ENCODE results near the gene IVNS1ABP. TPM values are rescaled to one million over a fixed set of nuclear protein-coding genes. Genes with fewer than 3 reads are reported as not detected.

IVNS1ABP gene
- total RNA-seq, 1 donor from 2014 or later: 565 TPM

DNA sequence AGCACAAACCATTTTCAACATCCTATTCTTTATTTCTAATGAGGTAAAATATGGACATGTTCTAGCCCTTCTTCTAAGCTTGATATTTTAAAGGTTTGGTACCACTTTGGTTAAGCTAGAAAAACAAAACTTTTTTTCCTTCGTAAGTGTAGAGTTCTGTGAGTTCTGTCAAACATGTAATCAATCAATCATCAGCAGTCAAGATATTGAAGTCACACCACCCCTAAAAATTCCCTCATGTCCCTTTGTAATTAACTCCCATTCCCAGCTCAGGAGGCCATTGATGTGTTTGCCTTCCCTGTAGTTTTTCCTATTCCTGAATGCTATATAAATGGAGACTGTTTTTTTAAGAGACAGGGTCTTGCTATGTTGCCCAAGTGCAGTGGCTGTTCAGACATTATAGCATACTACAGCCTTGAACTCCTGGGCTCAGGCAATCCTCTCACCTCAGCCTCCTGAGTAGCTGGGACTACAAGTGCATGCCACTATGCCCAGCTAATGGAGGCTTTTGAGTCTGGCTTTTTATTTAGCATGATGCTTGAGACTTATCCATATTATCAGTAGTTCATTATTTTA, 23.0 kb downstream of the IVNS1ABP start:
- no peak for DNase-seq (ENCODE audit: low read depth)

DNA sequence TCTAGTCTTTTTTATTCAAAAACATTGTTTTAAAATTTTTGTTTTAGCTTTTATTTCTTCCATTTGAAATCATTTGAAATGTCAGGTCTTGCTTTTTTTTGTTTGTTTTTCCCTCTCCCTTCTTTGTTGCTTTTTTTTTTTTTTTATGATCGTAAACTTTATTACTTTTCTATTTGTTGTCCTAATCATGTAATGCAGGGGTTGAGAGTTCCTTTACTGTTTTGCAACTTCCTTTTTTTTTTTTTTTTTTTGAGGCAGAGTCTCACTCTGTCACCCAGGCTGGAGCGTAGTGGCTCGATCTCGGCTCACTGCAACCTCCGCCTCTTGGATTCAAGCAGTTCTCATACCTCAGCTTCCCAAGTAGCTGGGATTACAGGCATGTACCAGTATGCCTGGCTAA, 24.8 kb downstream of the IVNS1ABP start:
- no peak for DNase-seq (ENCODE audit: low read depth)

DNA sequence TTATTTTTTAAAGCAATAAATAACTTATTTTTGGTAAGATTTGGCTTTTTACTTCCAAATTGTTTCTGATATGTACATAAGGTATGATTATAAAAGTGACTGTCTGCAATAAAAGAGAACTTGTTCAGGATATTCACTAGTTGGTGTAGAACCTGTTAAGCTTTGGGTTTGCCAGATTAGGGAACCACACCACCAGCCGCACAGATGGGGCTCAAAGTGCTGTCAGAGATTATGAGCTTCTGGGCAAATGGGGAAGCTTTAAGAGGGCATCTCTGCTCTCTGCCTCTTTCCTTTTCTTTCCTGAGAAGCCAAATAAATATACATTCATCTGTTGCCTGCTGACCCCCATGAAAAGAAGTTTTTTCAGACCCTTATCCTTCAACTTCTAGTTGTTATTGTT, 25.4 kb downstream of the IVNS1ABP start:
- no peak for DNase-seq (ENCODE audit: low read depth)

DNA sequence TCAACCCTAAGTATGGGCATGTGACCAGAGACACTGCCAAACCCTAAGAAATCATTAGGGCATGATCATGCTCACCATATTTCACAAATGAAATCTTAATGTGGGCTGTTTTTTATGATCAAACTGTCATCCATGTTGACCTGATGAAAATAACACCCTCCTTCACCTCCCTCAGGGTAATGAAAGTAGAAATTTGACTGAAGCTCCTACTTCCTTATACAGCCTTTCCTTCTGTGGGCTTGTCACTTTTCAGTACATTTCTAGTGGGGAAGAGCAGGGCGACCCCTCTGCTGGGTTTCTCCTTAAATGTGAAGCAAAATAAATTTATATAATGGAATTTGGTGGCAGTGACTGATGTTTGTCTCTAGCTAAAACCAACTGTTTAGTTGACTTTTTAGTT, 25.9 kb downstream of the IVNS1ABP start:
- DNase-seq (ENCODE audit: low read depth): no peak

DNA sequence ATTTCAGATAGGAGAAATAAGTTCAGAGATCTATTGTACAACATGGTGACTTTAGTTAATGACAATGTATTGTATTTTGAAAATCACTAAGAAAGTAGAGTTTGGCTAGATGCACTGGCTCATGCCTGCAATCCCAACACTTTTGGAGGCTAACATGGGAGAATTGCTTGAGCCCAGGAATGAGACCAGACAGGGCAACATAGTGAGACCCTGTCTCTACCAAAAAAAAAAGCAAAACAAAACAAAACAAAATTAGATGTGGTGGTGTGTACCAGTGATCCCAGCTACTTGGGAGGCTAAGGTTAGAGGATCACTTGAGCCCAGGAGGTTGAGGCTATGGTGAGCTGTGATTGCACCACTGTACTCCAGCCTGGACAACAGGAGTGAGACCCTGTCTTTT, 27.2 kb downstream of the IVNS1ABP start:
- no peak for DNase-seq (ENCODE audit: low read depth)

DNA sequence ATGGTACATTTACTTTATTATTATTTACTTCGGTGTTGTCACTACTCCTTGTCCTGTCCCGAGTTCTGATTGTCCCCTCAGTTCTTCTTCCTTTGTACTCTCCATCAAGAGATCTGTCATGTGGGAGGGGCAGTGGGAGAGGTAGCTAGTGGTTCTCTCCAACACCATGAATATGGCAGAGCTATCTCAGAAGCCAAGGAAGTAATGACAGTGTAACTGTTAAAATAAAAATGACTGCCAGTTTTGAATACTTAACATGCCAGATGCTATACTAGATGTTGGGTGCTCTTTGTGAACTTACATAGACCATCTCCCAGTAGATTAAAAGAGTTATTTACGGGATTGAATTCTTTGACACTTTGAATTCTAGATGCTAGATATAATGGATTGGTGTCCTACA, 28.6 kb downstream of the IVNS1ABP start:
- no peak for DNase-seq (ENCODE audit: low read depth)

DNA sequence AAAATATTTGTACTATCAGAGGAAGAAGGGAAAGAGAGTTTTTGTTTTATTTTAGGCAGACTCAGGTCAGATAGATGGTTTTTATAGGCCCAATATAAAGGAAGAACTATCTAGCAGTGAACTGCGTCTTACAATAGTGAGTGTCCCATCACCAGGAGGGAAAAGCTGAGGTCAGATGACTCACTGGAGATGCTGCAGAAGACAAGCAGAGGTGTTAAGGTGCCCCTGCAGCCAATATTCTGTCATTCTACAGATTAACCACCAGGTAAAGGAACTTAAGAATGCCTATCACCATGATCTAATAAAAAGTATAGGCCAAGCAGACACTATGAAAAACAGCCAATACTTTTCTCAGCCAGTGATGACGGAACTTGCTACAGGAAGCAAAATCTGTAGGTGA, 29.6 kb downstream of the IVNS1ABP start:
- DNase-seq (ENCODE audit: low read depth): no peak

DNA sequence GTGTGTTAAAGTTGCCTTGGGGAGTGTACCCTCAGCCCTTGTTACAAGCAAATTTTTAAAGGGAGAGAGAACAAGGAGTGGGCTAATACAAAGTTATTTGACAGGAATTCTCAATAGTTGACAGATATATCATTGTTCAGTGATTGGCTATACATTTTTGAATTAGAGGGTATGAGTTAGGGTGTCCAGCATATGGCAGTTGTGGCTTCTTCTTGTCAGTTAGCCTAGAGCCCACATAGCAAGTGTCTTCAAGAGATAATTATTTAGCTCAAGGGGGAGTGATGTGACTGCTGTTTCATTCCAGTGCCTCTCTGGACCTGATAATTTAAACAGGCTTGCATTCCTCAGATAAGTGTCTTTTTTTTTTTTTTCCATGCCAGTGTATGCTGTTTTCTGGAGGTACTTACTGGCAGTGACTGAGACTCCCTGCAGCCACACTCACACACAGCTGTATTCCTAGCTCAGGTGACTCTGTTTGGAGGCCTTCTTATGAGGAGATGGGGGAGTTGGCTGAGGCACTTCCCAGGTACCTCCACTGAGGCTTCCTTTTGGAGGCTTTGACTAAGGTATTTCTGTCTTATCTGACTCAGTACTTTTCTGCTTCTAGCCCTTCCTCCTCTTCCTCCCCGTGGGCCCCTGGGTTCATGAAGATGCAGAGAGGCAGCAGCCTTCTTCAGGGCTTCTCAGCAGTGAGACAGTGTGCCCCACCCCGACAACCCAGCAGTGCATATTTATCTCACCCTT, 32.3 kb downstream of the IVNS1ABP start:
- no peak for DNase-seq (ENCODE audit: low read depth)

DNA sequence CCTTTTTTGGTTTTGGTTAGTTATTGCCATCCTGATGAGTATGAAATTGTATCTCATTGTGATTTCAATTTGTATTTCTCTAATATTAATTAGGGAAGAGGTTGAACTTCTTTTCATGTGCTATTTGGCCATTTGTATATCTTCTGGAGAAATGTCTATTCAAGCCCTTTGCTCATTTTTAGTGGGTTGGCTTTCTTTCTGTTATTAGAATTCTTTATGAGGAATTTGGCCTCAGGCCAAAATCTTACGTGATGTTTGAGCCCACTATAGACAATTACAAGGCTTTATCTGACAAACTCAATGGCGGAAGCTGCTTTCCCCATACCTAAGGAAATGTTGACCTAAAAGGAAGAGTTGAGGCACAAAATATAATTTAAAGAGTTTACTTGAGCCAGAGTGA, 32.9 kb downstream of the IVNS1ABP start:
- DNase-seq (ENCODE audit: low read depth): no peak

DNA sequence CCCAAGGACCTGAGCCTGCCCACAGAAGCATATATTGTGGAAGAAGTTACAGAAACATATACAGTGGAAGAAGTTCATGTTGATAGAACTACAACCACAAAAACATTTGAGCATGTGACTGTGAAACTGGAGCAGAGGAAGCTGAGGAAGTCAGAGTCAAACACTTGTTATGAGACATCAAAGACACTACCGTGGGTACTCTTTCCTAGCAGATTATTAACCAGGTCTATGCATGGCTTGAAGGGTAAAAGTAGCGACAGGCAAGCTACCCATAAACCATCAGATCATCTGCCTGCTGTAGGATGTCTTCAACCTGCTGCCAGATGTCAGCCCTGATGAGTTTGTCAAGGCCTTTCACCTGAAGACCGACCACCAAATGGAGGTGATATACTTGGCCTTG, 35.8 kb downstream of the IVNS1ABP start:
- DNase-seq (ENCODE audit: low read depth): peak; percentile 50

DNA sequence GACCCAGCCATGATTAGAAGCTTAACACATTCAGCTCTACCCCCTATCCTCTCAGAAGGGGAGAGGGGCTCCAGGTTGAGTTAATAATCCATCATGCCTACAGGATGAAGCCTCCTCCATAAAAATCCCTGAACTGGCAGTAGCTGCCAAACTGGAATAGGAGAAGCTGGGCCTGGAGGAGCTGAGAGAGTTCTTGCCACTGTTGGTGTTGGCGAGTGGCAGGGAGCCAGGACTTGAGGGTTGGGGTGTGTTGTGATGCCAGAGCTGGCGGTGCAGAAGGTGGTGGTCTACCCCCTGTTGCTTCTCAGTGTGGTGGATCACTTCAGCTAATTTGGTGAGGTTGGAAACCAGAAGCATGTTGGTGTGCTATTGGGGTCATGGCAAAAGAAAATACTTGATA, 36.5 kb downstream of the IVNS1ABP start:
- DNase-seq (ENCODE audit: low read depth): no peak

DNA sequence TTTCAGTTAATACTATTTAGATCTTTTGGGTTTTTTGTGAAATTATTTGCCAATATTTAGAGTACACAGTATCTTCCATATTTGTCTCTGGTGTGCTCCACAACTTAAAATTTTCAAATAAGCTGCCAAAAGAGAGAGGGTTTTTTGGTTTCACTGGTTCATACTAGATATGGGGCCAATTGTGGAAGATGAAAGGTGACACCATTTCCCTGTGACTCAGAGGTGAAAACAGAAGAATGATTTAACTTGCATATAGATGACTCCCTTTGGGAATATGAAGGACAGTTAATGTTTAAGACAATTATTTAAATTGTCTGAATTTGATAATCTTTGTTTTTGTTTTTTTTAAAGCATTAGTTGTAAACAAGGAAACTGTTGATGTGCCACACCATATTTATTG, 37.5 kb downstream of the IVNS1ABP start:
- peak; percentile 34 for DNase-seq (ENCODE audit: low read depth)

DNA sequence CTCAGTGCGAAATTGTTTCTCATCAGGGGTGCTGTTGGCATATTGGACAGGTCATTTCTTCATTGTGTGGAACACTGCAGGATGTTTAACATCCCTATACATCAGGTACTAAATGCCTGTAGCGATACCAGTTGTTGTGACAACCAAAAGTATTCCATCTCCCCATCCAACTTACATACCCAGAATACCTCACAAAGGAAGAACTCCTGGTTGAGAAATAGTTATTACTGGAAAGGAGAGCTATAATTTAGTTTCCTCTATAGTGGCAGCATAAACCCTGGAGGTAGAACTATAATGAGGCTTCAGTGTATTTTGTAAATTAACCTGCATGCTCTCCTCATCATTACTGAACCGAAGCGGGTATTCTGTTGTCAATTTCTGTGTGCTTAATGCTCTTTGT, 45.1 kb downstream of the IVNS1ABP start:
- DNase-seq (ENCODE audit: low read depth): no peak

DNA sequence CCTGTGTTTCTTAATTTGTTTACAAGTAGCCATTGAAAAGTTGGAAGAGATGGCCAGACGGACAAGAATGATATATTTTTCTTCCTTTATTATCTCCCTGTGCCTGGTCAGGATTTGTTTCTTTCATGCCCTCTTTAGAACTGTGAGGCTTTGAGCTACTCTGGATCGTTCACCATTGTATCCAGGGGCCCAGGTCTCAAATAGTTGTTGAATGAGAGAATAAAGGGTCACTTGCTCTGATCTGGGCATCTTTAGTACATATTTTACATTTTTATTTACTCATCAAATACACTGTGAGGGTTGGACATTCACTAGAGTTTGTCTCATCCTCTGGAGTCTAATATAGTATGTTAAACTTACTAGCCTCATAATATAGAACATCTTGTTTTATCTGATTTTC, 48.7 kb downstream of the IVNS1ABP start:
- DNase-seq (ENCODE audit: low read depth): no peak

DNA sequence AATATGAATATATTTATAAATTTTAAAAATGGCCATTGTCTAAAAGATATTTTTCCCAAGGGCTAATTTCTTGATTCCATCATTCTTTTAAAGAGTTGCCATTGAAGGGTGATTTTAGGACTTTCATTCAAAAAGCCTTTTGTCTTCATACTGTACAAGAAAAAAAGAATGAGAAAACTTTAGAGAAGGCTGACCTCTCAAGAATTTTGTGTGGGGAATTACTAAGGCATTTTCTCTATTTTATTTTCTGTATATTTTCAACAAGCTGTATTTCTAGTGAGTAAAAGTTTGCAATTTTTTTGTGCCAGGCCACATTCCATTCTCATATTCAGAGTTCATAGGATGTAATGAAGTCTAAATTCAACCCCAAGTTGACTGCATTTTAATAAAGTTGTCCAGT, 49.3 kb downstream of the IVNS1ABP start:
- DNase-seq (ENCODE audit: low read depth): no peak

DNA sequence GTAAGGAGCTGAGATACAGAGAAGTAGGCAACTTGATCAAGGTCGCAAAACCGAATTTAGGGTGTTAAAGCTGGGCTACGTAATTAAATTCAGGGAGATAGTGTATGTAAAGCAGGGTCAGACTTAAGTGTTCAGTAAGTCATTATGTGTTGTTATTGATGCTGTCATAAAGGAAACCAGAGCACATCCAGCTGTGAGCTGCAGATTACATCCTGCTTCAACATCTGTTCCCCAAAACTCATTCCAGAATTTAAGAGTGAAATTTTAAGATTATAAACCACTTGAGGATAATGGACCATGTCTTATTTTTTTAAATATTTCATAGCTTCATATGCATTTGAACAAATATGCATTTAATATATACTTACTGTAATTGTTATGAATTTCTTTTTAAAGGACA, 49.7 kb downstream of the IVNS1ABP start:
- DNase-seq (ENCODE audit: low read depth): no peak

DNA sequence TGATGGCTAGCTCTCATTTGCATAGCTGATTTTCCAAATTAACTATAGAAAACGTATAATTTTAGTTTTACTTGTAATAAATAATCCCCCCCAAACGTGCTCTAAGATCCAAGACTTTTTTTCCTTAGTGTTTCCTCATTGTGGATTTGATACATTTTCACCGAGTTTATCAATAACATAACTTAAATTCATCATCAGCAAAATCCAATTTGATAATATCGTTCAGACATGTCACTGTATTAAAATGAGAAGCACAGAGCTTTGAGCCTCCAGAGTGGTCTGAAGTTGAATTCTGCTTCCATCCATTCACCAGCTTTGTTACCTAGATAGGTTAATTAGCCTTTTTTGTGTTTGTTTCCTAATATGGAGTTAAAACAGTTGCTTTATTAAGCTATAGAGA, 51.7 kb downstream of the IVNS1ABP start:
- no peak for DNase-seq (ENCODE audit: low read depth)

DNA sequence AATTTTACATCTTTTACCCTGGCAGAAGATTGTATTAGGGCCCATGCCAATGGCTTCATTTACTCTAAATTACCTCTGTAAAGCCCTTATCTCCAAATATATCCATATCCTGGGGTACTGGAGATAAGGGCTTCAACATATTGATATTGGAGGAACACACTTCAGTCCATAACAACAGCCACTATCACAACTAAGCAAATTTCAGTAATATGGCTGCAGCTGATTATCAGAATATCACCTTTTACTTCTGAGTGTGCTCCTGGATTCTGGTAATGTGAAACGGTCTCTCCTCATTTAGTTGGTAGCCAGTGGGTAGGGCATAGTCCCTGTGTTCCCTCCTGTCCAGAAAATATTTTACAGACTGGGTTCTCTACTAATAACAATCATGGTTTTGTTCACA, 53.3 kb downstream of the IVNS1ABP start:
- DNase-seq (ENCODE audit: low read depth): no peak

DNA sequence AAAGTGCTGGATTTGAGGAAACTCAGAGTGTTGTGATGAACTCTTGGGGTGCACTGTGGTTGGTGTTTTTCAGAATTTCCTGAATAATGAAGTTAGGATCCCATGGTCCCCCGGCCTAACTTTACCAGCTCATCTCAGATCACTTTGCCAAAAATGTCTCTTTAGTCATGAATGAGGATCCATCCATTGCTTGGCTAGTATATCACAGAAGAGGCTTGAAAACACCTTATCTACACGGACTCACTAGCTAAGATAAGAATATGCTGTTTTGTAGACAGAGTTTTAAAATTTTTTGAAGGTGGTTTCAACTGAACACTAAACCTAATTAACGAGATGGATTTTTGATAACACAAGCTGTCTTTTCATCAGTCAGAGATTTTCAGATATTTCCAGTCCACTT, 53.8 kb downstream of the IVNS1ABP start:
- no peak for DNase-seq (ENCODE audit: low read depth)

DNA sequence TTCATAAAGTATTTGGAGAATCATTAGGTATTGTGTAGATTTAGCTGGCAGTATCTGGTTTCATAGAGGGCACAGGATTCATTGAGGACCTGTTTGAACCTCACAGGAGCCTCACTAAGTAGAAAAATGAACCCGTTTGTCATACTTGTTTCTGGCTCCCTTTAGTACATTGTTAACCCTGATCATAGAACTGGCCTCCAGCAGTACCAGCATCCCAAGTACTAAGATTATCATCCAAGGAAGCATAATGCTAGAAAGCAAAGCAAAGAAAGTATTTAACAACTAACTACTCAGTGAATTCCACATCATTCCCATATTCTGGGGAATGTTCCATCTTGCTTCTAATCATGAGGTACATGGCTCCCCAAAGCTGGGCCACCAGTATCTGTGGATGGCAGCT, 54.9 kb downstream of the IVNS1ABP start:
- DNase-seq (ENCODE audit: low read depth): no peak

DNA sequence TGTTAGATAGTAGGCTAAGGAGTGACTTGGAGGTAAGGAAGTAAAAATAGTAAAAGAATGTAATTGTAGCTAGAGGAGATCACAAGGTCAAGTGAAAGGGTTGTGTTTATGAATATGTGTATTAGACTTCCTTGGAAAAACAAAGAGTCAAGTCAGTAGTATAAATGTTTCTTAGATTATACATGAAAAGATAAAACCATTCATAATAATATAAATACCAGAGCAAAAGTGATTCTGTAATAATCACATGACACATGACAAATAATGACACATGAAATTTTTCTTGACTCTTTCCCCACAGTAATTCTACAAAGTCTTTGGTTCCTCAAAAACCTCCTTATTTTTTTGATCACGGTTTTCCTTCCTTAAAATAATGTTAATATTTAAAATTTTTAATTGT, 56.4 kb downstream of the IVNS1ABP start:
- DNase-seq (ENCODE audit: low read depth): no peak

DNA sequence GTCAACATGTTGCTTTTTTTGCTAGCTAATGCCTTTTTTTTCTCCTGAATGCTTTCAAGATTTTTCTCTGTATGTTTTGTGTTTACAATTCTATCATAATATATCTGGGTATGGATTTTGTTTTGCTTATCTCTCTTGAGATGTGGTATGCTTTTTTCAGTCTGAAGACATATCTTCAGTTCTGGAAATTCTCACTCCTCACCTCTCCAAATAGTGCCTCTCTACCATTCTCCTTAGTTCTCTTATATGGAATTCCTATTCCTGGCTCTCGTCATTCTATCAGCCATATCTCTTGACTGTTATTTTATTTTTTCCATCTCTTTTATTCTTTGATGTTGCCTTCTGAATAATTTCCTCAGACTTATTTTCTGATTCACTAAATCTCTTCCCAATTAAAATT, 58.4 kb downstream of the IVNS1ABP start:
- DNase-seq (ENCODE audit: low read depth): no peak

DNA sequence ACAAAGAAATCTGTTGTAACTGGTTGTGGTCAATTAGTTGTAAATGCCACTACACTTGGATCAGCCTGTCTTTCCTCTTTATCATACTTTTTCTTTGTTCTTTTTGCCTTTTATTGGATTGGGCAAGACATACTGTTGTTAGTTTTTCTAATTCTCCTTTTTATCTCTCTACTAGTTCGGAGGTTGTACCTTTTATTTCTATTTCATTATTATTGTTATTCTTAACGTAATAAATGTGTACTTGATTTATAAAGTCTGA, 59.2 kb downstream of the IVNS1ABP start:
- peak; percentile 83 for DNase-seq (ENCODE audit: low read depth)
